H9 (cell line): ENCODE results near the gene ARRDC1. TPM values are rescaled to one million over a fixed set of nuclear protein-coding genes. Genes with fewer than 3 reads are reported as not detected.
A peak's percentile ranks its signal among the peaks of the same experiment; 100 is the strongest.

Experiments
- DNase-seq: peaks from one replicate; pipeline ENCODE4 v3.0.0-alpha.2; 2017
- H2AFZ ChIP-seq: one replicate; pipeline ENCODE4 v1.6.1; 2013; ENCODE audit warnings: mild to moderate bottlenecking, low read length, control low read depth, moderate library complexity
- H2AK5ac ChIP-seq: 2 replicates; pipeline ENCODE4 v1.6.1; 2013; ENCODE audit warnings: low read length, control low read depth, mixed read lengths; ENCODE audit not compliant: insufficient read length
- H2BK120ac ChIP-seq: one replicate; pipeline ENCODE4 v1.6.1; 2013; ENCODE audit warnings: low read depth, mild to moderate bottlenecking, low read length, control low read depth, inconsistent platforms; ENCODE audit not compliant: poor library complexity, severe bottlenecking
- H2BK12ac ChIP-seq: 2 replicates; pipeline ENCODE4 v1.6.1; 2013; ENCODE audit warnings: low read length, control low read depth, mixed read lengths, low read depth; ENCODE audit not compliant: insufficient read length
- H2BK15ac ChIP-seq: 2 replicates; pipeline ENCODE4 v1.6.1; 2013; ENCODE audit warnings: low read depth, low read length, control low read depth
- H2BK20ac ChIP-seq: one replicate; pipeline ENCODE4 v1.6.1; 2013; ENCODE audit warnings: low read depth, mild to moderate bottlenecking, low read length, control low read depth, inconsistent platforms; ENCODE audit not compliant: poor library complexity, severe bottlenecking
- H2BK5ac ChIP-seq: 2 replicates; pipeline ENCODE4 v1.6.1; 2013; ENCODE audit warnings: low read length, control low read depth, mixed read lengths; ENCODE audit not compliant: insufficient read length
- H3K14ac ChIP-seq: 2 replicates; pipeline ENCODE4 v1.6.1; 2013; ENCODE audit warnings: low read length, control low read depth; ENCODE audit not compliant: insufficient read depth
- H3K18ac ChIP-seq: 2 replicates; pipeline ENCODE4 v1.6.1; 2013; ENCODE audit warnings: low read depth, mild to moderate bottlenecking, mixed read lengths, low read length, control low read depth; ENCODE audit not compliant: insufficient read length
- H3K23ac ChIP-seq: 2 replicates; pipeline ENCODE4 v1.6.1; 2013; ENCODE audit warnings: low read length, control low read depth, mixed read lengths, low read depth; ENCODE audit not compliant: insufficient read length
- H3K23me2 ChIP-seq: 2 replicates; pipeline ENCODE4 v1.6.1; 2013; ENCODE audit warnings: low read depth, mild to moderate bottlenecking, mixed read lengths, low read length, control low read depth; ENCODE audit not compliant: insufficient read length, poor library complexity, severe bottlenecking
- H3K27ac ChIP-seq: 2 replicates; pipeline ENCODE4 v1.5.1; 2013; ENCODE audit warnings: low read length, control low read depth, mixed read lengths, low read depth; ENCODE audit not compliant: insufficient read length
- H3K27me3 ChIP-seq: 2 replicates; pipeline ENCODE4 v1.6.1; 2013; ENCODE audit warnings: low read length, control low read depth, inconsistent platforms; ENCODE audit not compliant: insufficient read depth
- H3K4ac ChIP-seq: 2 replicates; pipeline ENCODE4 v1.6.1; 2013; ENCODE audit warnings: low read depth, mild to moderate bottlenecking, control low read depth, inconsistent platforms, low read length, moderate library complexity
- H3K4me1 ChIP-seq: 2 replicates; pipeline ENCODE4 v1.6.1; 2013; ENCODE audit warnings: low read length, control low read depth, inconsistent platforms; ENCODE audit not compliant: insufficient read depth
- H3K4me2 ChIP-seq: 2 replicates; pipeline ENCODE4 v1.6.1; 2013; ENCODE audit warnings: low read length, control low read depth, mixed read lengths; ENCODE audit not compliant: insufficient read length, insufficient read depth
- H3K56ac ChIP-seq: 2 replicates; pipeline ENCODE4 v1.6.1; 2013; ENCODE audit warnings: low read depth, mild to moderate bottlenecking, mixed read lengths, low read length, control low read depth; ENCODE audit not compliant: insufficient read length
- H3K79me1 ChIP-seq: 2 replicates; pipeline ENCODE4 v1.6.1; 2013; ENCODE audit warnings: low read depth, mild to moderate bottlenecking, moderate library complexity, low read length, control low read depth, inconsistent platforms; ENCODE audit not compliant: insufficient read depth, poor library complexity, severe bottlenecking
- H3K79me2 ChIP-seq: 2 replicates; pipeline ENCODE4 v1.6.1; 2013; ENCODE audit warnings: low read length, control low read depth, inconsistent platforms; ENCODE audit not compliant: insufficient read depth
- H3K9ac ChIP-seq: 2 replicates; pipeline ENCODE4 v1.6.1; 2013; ENCODE audit warnings: low read length, control low read depth, mixed read lengths; ENCODE audit not compliant: insufficient read length; ENCODE audit errors: extremely low read depth
- H3K9me3 ChIP-seq: one replicate; pipeline ENCODE4 v1.6.1; 2013; ENCODE audit warnings: low read depth, low read length, inconsistent platforms; ENCODE audit not compliant: control insufficient read depth
- H3T11ph ChIP-seq: one replicate; pipeline ENCODE4 v1.6.1; 2013; ENCODE audit warnings: mild to moderate bottlenecking, low read length, control low read depth, inconsistent platforms
- H4K20me1 ChIP-seq: one replicate; pipeline ENCODE4 v1.6.1; 2013; ENCODE audit not compliant: control insufficient read depth, insufficient read length, insufficient read depth
- H4K5ac ChIP-seq: 2 replicates; pipeline ENCODE4 v1.6.1; 2013; ENCODE audit warnings: low read depth, mild to moderate bottlenecking, mixed read lengths, low read length, control low read depth; ENCODE audit not compliant: insufficient read length
- H4K8ac ChIP-seq: replicated peaks from 2 replicates; pipeline ENCODE4 v1.6.1; 2013; ENCODE audit warnings: low read length, control low read depth, mixed read lengths, low read depth; ENCODE audit not compliant: insufficient read length
- H4K91ac ChIP-seq: 2 replicates; pipeline ENCODE4 v1.6.1; 2013; ENCODE audit warnings: low read depth, mild to moderate bottlenecking, moderate library complexity, mixed read lengths, low read length, control low read depth; ENCODE audit not compliant: insufficient read length
- H3K27ac Mint-ChIP-seq, 3 experiments: 2 replicates in 2 of 3; 3 replicates in 1 of 3; pipeline ENCODE4 v1.8.0; 2020 to 2021; ENCODE audit warnings: mixed read lengths in 3 of 3, mild to moderate bottlenecking in 1 of 3, moderate library complexity in 1 of 3
- H3K27me3 Mint-ChIP-seq: 2 replicates; pipeline ENCODE4 v1.8.0; 2021; ENCODE audit warnings: low read depth, mild to moderate bottlenecking, moderate library complexity, mixed read lengths
- H3K36me3 Mint-ChIP-seq, 3 experiments: 2 replicates in 2 of 3; 3 replicates in 1 of 3; pipeline ENCODE4 v1.8.0; 2020 to 2021; ENCODE audit warnings: low read depth in 3 of 3, mixed read lengths in 3 of 3; ENCODE audit not compliant: insufficient read depth in 1 of 3
- H3K4me1 Mint-ChIP-seq, 2 experiments: 2 replicates each; pipeline ENCODE4 v1.8.0; 2020; ENCODE audit warnings: mixed read lengths in 2 of 2
- H3K4me3 Mint-ChIP-seq, 2 experiments: 2 replicates in 1 of 2; 3 replicates in 1 of 2; pipeline ENCODE4 v1.8.0; 2020 to 2021; ENCODE audit warnings: mild to moderate bottlenecking in 2 of 2, mixed read lengths in 2 of 2, moderate library complexity in 1 of 2
- H3K9me3 Mint-ChIP-seq, 2 experiments: 2 replicates in 1 of 2; 3 replicates in 1 of 2; pipeline ENCODE4 v1.8.0; 2020; ENCODE audit warnings: mild to moderate bottlenecking in 2 of 2, mixed read lengths in 2 of 2, moderate library complexity in 1 of 2
- CTCF ChIP-seq: fragments of 200-600 bp; sonication (generic); conservative IDR thresholded peaks from 3 replicates; pipeline ENCODE4 v1.8.0; 2021; ENCODE audit warnings: antibody characterized with exemption, mild to moderate bottlenecking
- WGBS: extraction: QIAGEN DNeasy Blood & Tissue Kit; methylation state at CpG from one replicate; pipeline ENCODE4 v1.1.7; 2013; ENCODE audit warnings: missing lambda C conversion rate, low lambda C conversion rate, mixed read lengths; ENCODE audit not compliant: insufficient read length; ENCODE audit errors: extremely low coverage; 5-methylcytosine and 5-hydroxymethylcytosine counted together
- total RNA-seq: library from RNA; stranded (reverse); gene quantifications from 2 replicates; pipeline ENCODE4 v1.2.1, GENCODE V29; 2021

ARRDC1 gene
- total RNA-seq, 1 experiment from 2014 or later, result 34.4 TPM

- H3K23ac ChIP-seq, result no peak overlapping the region
- no peak overlapping the region for H2BK5ac ChIP-seq
- H2BK15ac ChIP-seq, result no peak overlapping the region
- no peaks in the 10 kb centered on the region for H3K9me3 ChIP-seq
- no peak overlapping the region for H2AK5ac ChIP-seq
- no peaks in the 10 kb centered on the region for H4K20me1 ChIP-seq
- H3K27me3 ChIP-seq, result no peaks in the 10 kb centered on the region
- no peak overlapping the region for H3K56ac ChIP-seq
- no peak for DNase-seq
- H3K79me2 ChIP-seq, result 0 out of 2 replicates have a peak, but pooled peaks cover 2% of the 10 kb centered on the region
- no CpG with 5 or more reads among the region's 6 CpGs for WGBS
- H4K91ac ChIP-seq, result no peak overlapping the region
- no peak overlapping the region for H3K4me2 ChIP-seq
- H2BK120ac ChIP-seq, result no peak overlapping the region
- no peak overlapping the region for H3K27ac ChIP-seq
- no peaks in the 10 kb centered on the region for H3K79me1 ChIP-seq
- Mint-ChIP-seq H3K4me3 (no peak overlapping the region; a peak in 1 of 5 replicates), H3K27me3 (peaks cover 2% of the 10 kb centered on the region; the same call in 1 of the 2 replicates), H3K9me3 (no peaks in the 10 kb centered on the region), H3K4me1 (peaks cover 23 to 26% of the 10 kb centered on the region in 2 experiments), H3K27ac (peak overlapping the region; percentile 83 to 96 (median 91); a peak in 4 of 7 replicates), H3K36me3 (peaks cover 0 to 7% (median 4%) of the 10 kb centered on the region in 3 experiments; a peak in 6 of 7 replicates)
- no peak for TF ChIP-seq CTCF
- no peak overlapping the region for H3K18ac ChIP-seq
- H3K4me1 ChIP-seq, result no peaks in the 10 kb centered on the region; the same call in 1 of the 2 replicates
- H2BK20ac ChIP-seq, result no peak overlapping the region
- no peak overlapping the region for H2AFZ ChIP-seq
- peaks cover 7% of the 10 kb centered on the region for H3K23me2 ChIP-seq
- H3K14ac ChIP-seq, result no peak overlapping the region
- no peak overlapping the region for H4K8ac ChIP-seq
- H3T11ph ChIP-seq, result no peak overlapping the region
- no peak overlapping the region for H2BK12ac ChIP-seq
- H3K9ac ChIP-seq, result no peak overlapping the region
- no peak overlapping the region for H4K5ac ChIP-seq
- H3K4ac ChIP-seq, result no peak overlapping the region
Observed at GRCh38 chr9:137610944-137611343, 5.5 kb downstream of the ARRDC1 start.
